ENCODE results near the gene CTNNBIP1.

- TF ChIP-seq POLR2A (IDR thresholded peaks at IDR 0.05; ENCODE audit: low read depth, low read length) (no peak), TAF1 (IDR thresholded peaks at IDR 0.05; ENCODE audit: low read depth, low read length) (no peak), SPI1 (IDR thresholded peaks at IDR 0.05; ENCODE audit: low read depth, low read length) (no peak), POLR2AphosphoS5 (IDR thresholded peaks at IDR 0.05; ENCODE audit: low read depth, low read length) (no peak), PAX5 (IDR thresholded peaks at IDR 0.05; ENCODE audit: insufficient read depth, low read length, severe bottlenecking) (no peak)
Measured at GRCh38 chr1:9870572-9870971, 39.5 kb downstream of the CTNNBIP1 start.
